ENCODE measurements around the gene DDX11.
"Not testable (repeated sequence)": the region's sequence is repeated elsewhere in the genome, so short reads cannot be mapped to it uniquely, and the experiment has no call there.

Gene DDX11

DNA sequence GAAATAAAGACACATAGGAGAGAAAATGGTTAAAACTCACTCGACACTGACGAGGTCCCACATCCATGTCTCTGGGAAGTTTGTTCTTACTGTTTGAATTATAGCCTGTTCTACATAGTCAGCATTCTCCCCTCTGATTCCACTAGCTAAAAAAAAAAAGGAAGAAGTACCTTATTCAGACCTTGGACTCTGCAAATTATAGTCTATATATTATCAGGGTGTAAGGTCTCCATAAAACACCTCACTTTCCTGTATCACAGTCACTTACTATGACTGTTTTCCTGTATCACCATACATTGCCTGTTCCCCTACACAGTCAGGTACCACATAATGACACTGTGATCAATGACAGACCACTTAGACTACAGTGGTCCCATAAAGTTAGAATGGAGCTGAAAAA lies 62.9 kb downstream of the DDX11 start:
- not testable (repeated sequence) for H3K9me3 ChIP-seq (ENCODE audit: control insufficient read depth, low read length); H3K9ac ChIP-seq (ENCODE audit: low read length); DNase-seq (ENCODE audit: low read depth); H3K36me3 ChIP-seq (ENCODE audit: control insufficient read depth, insufficient read depth, low read length, severe bottlenecking); H3K27me3 ChIP-seq (replicated peaks; ENCODE audit: control insufficient read depth, insufficient read depth, low read length); H3K4me3 ChIP-seq (ENCODE audit: low read length); H3K4me1 ChIP-seq (ENCODE audit: control insufficient read depth, insufficient read depth, low read length)

DNA sequence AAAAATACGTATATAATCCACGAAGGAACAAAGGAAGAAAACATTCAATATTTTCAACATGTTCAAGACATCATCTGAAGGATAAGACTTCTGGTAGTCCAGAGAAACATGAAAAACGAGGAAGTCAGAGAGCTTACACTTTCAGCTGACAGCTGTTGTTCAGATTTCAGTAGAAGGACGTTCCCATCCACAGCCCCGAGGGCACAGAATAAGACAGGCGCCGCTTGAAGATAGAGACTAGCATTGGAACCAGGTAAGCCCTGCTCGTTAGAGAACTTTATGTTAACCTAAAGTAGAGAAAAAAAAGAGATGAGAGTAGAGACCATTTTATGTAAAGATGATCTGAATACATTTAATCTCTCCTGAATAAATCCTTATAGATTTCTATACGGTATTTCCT lies 71.1 kb downstream of the DDX11 start:
- not testable (repeated sequence) for H3K36me3 ChIP-seq (ENCODE audit: control insufficient read depth, insufficient read depth, low read length, severe bottlenecking); H3K9me3 ChIP-seq (ENCODE audit: control insufficient read depth, low read length); H3K4me3 ChIP-seq (ENCODE audit: low read length); DNase-seq (ENCODE audit: low read depth); H3K27me3 ChIP-seq (replicated peaks; ENCODE audit: control insufficient read depth, insufficient read depth, low read length); H3K9ac ChIP-seq (ENCODE audit: low read length); H3K4me1 ChIP-seq (ENCODE audit: control insufficient read depth, insufficient read depth, low read length)

DNA sequence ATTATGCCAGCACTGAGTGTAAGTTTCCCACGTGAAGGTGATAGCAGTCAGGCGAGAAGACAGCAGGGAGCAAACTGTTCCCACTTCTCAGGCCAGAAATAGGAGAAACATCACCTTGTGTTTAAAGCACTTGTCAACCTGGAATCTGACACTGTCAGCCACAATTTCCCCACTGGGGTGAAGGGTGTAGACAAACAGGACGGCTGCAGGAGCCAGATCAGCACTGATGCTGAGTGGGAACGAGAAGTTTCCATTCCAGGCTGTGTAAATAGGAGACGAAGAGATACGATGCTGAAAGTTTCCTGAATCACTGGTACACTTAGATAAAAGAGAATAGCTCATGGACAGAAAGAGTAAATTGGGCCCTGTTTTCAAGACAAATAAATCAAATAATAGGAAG lies 71.6 kb downstream of the DDX11 start:
- not testable (repeated sequence) for H3K9ac ChIP-seq (ENCODE audit: low read length); H3K4me1 ChIP-seq (ENCODE audit: control insufficient read depth, insufficient read depth, low read length); DNase-seq (ENCODE audit: low read depth); H3K36me3 ChIP-seq (ENCODE audit: control insufficient read depth, insufficient read depth, low read length, severe bottlenecking); H3K9me3 ChIP-seq (ENCODE audit: control insufficient read depth, low read length); H3K4me3 ChIP-seq (ENCODE audit: low read length); H3K27me3 ChIP-seq (replicated peaks; ENCODE audit: control insufficient read depth, insufficient read depth, low read length)

DNA sequence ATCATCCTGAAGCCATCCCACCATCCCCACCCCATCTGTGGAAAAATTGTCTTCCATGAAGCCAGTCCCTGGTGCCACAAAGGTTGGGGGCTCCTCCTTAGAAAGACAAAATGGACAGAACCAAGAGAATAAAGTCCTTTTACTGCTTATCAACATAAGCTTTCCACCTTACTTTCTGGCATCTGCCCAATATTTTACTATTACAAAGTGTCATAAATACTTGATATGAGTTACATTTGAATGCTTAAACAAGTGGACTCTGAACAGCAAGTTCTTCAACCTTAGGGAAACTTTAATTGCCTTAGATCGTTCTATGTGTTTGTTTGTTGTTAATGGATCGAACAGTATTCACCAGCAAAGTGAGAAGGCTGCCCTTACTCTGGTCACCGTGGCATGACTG lies 73.8 kb downstream of the DDX11 start:
- not testable (repeated sequence) for H3K4me1 ChIP-seq (ENCODE audit: control insufficient read depth, insufficient read depth, low read length); H3K9ac ChIP-seq (ENCODE audit: low read length); H3K9me3 ChIP-seq (ENCODE audit: control insufficient read depth, low read length); H3K4me3 ChIP-seq (ENCODE audit: low read length); H3K36me3 ChIP-seq (ENCODE audit: control insufficient read depth, insufficient read depth, low read length, severe bottlenecking); DNase-seq (ENCODE audit: low read depth); H3K27me3 ChIP-seq (replicated peaks; ENCODE audit: control insufficient read depth, insufficient read depth, low read length)

DNA sequence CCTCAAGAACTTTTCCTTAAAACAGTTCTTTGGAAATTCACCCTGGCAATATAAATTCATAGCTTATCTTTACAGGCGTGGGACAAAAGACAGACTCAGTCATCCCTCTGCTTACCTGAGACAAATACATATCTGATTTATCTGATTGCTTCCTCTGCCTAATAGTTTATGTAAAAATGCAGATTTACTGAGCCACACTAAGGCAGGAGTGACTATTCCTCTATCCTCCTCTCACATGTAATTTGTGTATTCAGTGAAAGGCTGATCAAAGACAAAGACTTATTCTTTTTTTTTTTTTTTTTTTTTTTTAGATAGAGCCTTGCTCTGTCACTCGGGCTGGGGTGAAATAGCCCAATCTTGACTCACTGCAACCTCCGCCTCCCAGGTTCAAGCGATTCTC lies 77.1 kb downstream of the DDX11 start:
- not testable (repeated sequence) for H3K4me3 ChIP-seq (ENCODE audit: low read length); H3K4me1 ChIP-seq (ENCODE audit: control insufficient read depth, insufficient read depth, low read length); H3K9me3 ChIP-seq (ENCODE audit: control insufficient read depth, low read length); H3K36me3 ChIP-seq (ENCODE audit: control insufficient read depth, insufficient read depth, low read length, severe bottlenecking); H3K27me3 ChIP-seq (replicated peaks; ENCODE audit: control insufficient read depth, insufficient read depth, low read length); H3K9ac ChIP-seq (ENCODE audit: low read length); DNase-seq (ENCODE audit: low read depth)
